Mesothelial cell of epicardium (in vitro differentiated cells): ENCODE results near the gene PDGFD. TPM values are rescaled to one million over a fixed set of nuclear protein-coding genes. Genes with fewer than 3 reads are reported as not detected.
A peak's percentile ranks its signal among the peaks of the same experiment; 100 is the strongest.

Experiments used
- DNase-seq, 2 experiments: peaks; one replicate each; pipeline ENCODE4 v3.0.0; 2021; ENCODE audit warnings: low spot score in 2 of 2; ENCODE audit not compliant: unreplicated experiment in 2 of 2
- H3K27ac Mint-ChIP-seq: 2 replicates; pipeline ENCODE4 v1.8.0; 2021; ENCODE audit warnings: mixed read lengths
- H3K27me3 Mint-ChIP-seq: 2 replicates; pipeline ENCODE4 v1.8.0; 2021; ENCODE audit warnings: low read depth, mixed read lengths
- H3K36me3 Mint-ChIP-seq: 2 replicates; pipeline ENCODE4 v1.8.0; 2021; ENCODE audit warnings: mixed read lengths
- H3K4me1 Mint-ChIP-seq: 2 replicates; pipeline ENCODE4 v1.8.0; 2021; ENCODE audit warnings: mixed read lengths
- H3K4me3 Mint-ChIP-seq: 2 replicates; pipeline ENCODE4 v1.8.0; 2021; ENCODE audit warnings: mild to moderate bottlenecking, moderate library complexity, mixed read lengths
- H3K9me3 Mint-ChIP-seq: 2 replicates; pipeline ENCODE4 v1.8.0; 2021; ENCODE audit warnings: mixed read lengths
- total RNA-seq: library from RNA; stranded (reverse); gene quantifications from 3 replicates; pipeline ENCODE4 v1.2.1, GENCODE V29; 2021
- TF ChIP-seq, protein P1 (sequence below): fragments of 200-600 bp; sonication (generic); IDR thresholded peaks from one replicate; pipeline ENCODE4 v1.5.0; 2021; ENCODE audit warnings: antibody characterized with exemption; ENCODE audit not compliant: unreplicated experiment

PDGFD gene
- total RNA-seq, 1 donor from 2014 or later, result 29.1 TPM

DNA sequence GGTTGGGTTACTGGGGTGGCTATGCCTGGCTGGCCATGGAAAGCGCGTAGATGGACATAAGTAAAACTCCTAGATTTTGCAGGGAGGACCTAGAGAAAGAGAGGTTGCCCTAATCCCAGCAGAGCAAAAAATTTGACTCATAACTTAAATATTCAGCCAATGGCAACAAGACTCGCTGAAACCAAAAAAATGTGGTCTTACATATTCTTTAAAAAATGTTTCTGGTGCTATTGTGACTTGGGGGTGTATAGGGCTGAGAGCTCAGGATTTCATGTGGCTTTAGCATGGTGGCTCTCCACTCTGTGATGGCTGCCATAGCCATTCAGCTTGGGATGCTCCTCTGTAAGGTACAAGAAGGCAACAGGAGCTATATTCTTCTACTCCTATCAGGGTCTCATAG is 27.2 kb upstream of the PDGFD start:
- peaks cover 7% of the 10 kb centered on the region for H3K9me3 Mint-ChIP-seq
- no peak overlapping the region for H3K27ac Mint-ChIP-seq
- H3K4me3 Mint-ChIP-seq, result no peak overlapping the region
- no peak for DNase-seq
- peaks cover 9% of the 10 kb centered on the region for H3K4me1 Mint-ChIP-seq
- TF ChIP-seq, protein P1, sequence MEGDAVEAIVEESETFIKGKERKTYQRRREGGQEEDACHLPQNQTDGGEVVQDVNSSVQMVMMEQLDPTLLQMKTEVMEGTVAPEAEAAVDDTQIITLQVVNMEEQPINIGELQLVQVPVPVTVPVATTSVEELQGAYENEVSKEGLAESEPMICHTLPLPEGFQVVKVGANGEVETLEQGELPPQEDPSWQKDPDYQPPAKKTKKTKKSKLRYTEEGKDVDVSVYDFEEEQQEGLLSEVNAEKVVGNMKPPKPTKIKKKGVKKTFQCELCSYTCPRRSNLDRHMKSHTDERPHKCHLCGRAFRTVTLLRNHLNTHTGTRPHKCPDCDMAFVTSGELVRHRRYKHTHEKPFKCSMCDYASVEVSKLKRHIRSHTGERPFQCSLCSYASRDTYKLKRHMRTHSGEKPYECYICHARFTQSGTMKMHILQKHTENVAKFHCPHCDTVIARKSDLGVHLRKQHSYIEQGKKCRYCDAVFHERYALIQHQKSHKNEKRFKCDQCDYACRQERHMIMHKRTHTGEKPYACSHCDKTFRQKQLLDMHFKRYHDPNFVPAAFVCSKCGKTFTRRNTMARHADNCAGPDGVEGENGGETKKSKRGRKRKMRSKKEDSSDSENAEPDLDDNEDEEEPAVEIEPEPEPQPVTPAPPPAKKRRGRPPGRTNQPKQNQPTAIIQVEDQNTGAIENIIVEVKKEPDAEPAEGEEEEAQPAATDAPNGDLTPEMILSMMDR, result no peak
- H3K27me3 Mint-ChIP-seq, result no peaks in the 10 kb centered on the region
- H3K36me3 Mint-ChIP-seq, result peaks cover 2% of the 10 kb centered on the region

DNA sequence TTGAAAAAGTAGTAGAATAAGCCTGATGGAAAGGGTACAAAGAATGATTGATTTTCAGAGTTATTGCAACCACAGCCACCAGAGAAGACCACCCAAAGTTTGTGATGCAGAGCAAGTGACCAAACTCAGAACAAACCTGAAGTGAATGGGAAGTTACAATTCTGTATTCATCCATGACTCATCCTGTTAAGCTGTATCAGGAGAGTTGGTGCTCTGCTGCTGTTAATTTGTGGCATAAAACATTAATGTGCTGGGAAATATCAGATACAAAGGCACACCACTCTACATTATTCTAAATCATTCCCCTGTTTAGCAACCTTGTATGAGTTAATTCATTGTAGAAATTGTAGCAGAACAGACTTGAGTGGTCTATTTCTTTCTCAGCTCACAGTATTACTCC is 19.6 kb upstream of the PDGFD start:
- TF ChIP-seq, protein P1, result no peak
- no peak for DNase-seq
- Mint-ChIP-seq H3K36me3 (no peaks in the 10 kb centered on the region), H3K9me3 (no peaks in the 10 kb centered on the region), H3K4me3 (no peak overlapping the region), H3K27me3 (peaks cover 1% of the 10 kb centered on the region), H3K4me1 (peaks cover 2% of the 10 kb centered on the region), H3K27ac (no peak overlapping the region)

DNA sequence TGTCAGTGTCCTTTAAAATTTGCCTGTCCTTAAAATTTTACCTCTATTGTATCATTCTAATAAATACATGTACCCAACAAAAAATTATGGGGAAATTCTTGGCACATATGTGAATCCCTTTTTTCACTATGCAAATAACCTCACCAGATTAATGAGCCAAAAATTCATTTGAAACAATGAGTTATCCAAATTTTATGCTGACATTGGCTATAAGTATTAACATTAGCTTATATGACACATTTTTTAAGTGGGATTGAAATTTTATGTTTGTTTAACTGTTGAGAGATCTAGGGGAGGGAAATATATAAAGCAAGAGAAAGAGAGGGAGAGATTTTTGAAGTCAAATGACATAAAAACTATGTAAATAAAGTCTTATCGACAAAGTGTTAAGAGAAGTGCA is 11.8 kb upstream of the PDGFD start:
- H3K9me3 Mint-ChIP-seq, result peaks cover 10% of the 10 kb centered on the region
- no peak overlapping the region for H3K4me3 Mint-ChIP-seq
- peaks cover 1% of the 10 kb centered on the region for H3K27me3 Mint-ChIP-seq
- DNase-seq, result no peak
- TF ChIP-seq, protein P1, result no peak
- H3K27ac Mint-ChIP-seq, result no peak overlapping the region
- no peaks in the 10 kb centered on the region for H3K4me1 Mint-ChIP-seq
- no peaks in the 10 kb centered on the region for H3K36me3 Mint-ChIP-seq

DNA sequence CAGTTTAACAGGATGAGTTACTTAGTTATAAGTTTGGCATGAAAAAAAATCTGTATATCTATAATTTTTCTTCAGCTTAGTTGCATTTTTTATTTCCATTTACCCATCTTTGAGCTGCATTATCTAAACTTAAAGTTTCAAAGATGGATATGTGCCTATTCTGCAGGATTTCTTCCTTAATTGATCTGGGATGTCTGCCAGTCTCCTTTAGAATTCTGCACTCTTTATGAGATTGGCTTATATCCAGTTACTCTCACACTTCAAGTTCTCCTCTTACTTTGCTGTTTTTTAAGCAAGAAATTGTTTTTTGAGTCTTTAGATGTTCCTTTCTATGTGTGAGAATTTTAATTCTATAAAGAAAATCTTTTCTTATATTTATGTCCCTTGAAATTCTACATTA is 5.1 kb upstream of the PDGFD start:
- no peaks in the 10 kb centered on the region for H3K36me3 Mint-ChIP-seq
- no peaks in the 10 kb centered on the region for H3K27me3 Mint-ChIP-seq
- H3K4me1 Mint-ChIP-seq, result peaks cover 4% of the 10 kb centered on the region
- no peak for DNase-seq
- no peak overlapping the region for H3K4me3 Mint-ChIP-seq
- no peak overlapping the region for H3K27ac Mint-ChIP-seq
- H3K9me3 Mint-ChIP-seq, result peaks cover 10% of the 10 kb centered on the region
- TF ChIP-seq, protein P1, result no peak

DNA sequence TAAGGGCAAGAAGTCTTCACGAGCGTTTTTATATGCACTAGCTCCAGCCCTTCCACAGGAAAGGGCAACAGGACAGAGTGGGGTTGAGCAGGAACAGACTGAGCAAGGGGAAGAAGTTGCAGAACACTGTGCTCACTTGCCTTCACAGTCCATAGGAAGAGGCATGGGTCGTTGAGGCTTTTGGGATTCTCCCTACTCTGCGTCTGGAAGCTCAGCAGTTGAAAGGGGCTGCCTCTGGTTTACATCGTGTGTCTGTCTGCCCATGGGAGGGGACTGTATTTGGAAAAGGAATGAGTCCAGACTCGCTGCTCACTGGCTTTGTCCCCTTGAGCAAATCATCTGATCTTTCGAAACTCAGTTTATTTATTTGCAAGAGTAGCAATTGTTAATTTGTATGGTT is 1.1 kb upstream of the PDGFD start:
- DNase-seq, result no peak
- no peaks in the 10 kb centered on the region for H3K9me3 Mint-ChIP-seq
- H3K4me3 Mint-ChIP-seq, result peak overlapping the region; percentile 13
- TF ChIP-seq, protein P1, result no peak
- H3K27ac Mint-ChIP-seq, result no peak overlapping the region
- no peaks in the 10 kb centered on the region for H3K36me3 Mint-ChIP-seq
- H3K27me3 Mint-ChIP-seq, result no peaks in the 10 kb centered on the region
- H3K4me1 Mint-ChIP-seq, result peaks cover 19% of the 10 kb centered on the region
